Stimulated activated CD8-positive, alpha-beta memory T cell treated with anti-CD3 and anti-CD28 coated beads, Interleukin-15, amount 100 ng/mL, for 1 hour (primary cell): Measurements from ENCODE around the gene DNAH11.

Experiments used
- DNase-seq: peaks from one replicate; pipeline ENCODE4 v3.0.0-alpha.2; 2020; ENCODE audit warnings: low read depth

DNAH11 gene

GRCh38 chr7:21886396-21886795, 343.6 kb downstream of the DNAH11 start:
- no peak for DNase-seq

GRCh38 chr7:21887353-21887752, 344.5 kb downstream of the DNAH11 start:
- DNase-seq, result no peak

GRCh38 chr7:21887779-21888178, 344.9 kb downstream of the DNAH11 start:
- DNase-seq, result no peak

- DNase-seq, result no peak
These were observed 348.5 kb downstream of the DNAH11 start for GRCh38 chr7:21891291-21891690.

- DNase-seq, result no peak
These were observed 350.6 kb downstream of the DNAH11 start for GRCh38 chr7:21893401-21893800.

GRCh38 chr7:21898265-21898930, 355.6 kb downstream of the DNAH11 start:
- DNase-seq, result no peak

GRCh38 chr7:21902240-21902639, 359.4 kb downstream of the DNAH11 start:
- no peak for DNase-seq

GRCh38 chr7:21903020-21903786, 360.4 kb downstream of the DNAH11 start:
- DNase-seq, result no peak

- DNase-seq, result no peak
These were observed 365.9 kb downstream of the DNAH11 start for GRCh38 chr7:21908746-21909145.

- no peak for DNase-seq
These were observed 367.4 kb downstream of the DNAH11 start for GRCh38 chr7:21910253-21910652.

GRCh38 chr7:21911341-21911875, 368.6 kb downstream of the DNAH11 start:
- no peak for DNase-seq

- no peak for DNase-seq
These were observed 369.5 kb downstream of the DNAH11 start for GRCh38 chr7:21912305-21912704.

- DNase-seq, result no peak
These were observed 370.3 kb downstream of the DNAH11 start for GRCh38 chr7:21912931-21913780.

GRCh38 chr7:21914671-21915070, 371.8 kb downstream of the DNAH11 start:
- no peak for DNase-seq

GRCh38 chr7:21915140-21915539, 372.3 kb downstream of the DNAH11 start:
- no peak for DNase-seq

GRCh38 chr7:21916176-21916575, 373.3 kb downstream of the DNAH11 start:
- DNase-seq, result no peak

- no peak for DNase-seq
These were observed 373.8 kb downstream of the DNAH11 start for GRCh38 chr7:21916629-21917028.

- no peak for DNase-seq
These were observed 375.4 kb downstream of the DNAH11 start for GRCh38 chr7:21918216-21918615.

GRCh38 chr7:21920936-21921335, 378.1 kb downstream of the DNAH11 start:
- DNase-seq, result no peak

GRCh38 chr7:21922605-21923004, 379.8 kb downstream of the DNAH11 start:
- no peak for DNase-seq

GRCh38 chr7:21923658-21924057, 380.8 kb downstream of the DNAH11 start:
- DNase-seq, result no peak

- DNase-seq, result no peak
These were observed 383.6 kb downstream of the DNAH11 start for GRCh38 chr7:21926448-21926847.
